ELF-1 (cell line): Measurements from ENCODE around the gene PIGV.

Experiments used
- DNase-seq: peaks from one replicate; pipeline ENCODE4 v3.0.0-alpha.2; 2016; ENCODE audit warnings: low read depth, low spot score

PIGV gene

DNA sequence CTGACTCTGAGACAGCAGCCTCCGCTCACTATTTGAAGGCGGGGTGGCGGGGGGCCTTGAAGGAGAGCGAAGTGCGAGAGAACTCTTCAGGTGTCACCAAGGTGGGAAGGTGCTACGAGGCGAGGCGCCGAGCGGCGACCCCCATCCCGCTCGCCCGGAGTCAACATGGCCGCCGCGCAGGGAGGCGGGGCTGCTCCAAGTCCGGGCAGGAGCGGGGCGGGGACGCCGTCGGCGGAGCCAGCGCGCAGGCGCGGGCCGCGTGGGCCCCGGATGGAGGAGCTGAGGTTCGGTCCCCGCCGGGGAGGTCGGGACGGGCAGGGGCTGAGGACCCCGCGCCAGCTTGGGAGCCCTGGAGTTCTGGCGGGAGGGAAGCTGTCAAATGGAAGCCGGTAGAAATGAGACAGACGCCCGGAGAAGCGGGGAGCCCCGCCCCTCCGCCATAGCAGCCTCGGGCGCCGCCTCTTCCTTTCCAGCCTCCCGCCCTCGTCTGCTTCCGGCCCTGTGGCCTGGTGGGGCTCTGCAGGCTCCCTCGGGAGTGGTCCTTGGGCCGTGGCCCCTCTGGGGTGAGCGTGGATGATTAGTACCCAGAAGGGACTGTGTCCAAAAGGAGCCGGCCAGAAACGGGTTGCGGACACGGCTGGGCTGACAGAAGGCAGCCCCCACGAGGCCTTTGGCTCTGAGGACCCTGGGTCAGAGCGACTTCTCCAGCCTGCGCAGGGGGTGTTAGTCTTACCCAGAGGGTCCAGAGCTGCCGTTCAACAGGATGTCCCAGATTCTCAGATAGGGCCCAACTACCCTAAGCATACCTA is at the start of gene PIGV:
PIGV (plus strand) TSS at position 245 of the 809 bp plus-strand sequence. CDS start 2,866 bp downstream, outside the sequence.
- DNase-seq = peak; percentile 95

DNA sequence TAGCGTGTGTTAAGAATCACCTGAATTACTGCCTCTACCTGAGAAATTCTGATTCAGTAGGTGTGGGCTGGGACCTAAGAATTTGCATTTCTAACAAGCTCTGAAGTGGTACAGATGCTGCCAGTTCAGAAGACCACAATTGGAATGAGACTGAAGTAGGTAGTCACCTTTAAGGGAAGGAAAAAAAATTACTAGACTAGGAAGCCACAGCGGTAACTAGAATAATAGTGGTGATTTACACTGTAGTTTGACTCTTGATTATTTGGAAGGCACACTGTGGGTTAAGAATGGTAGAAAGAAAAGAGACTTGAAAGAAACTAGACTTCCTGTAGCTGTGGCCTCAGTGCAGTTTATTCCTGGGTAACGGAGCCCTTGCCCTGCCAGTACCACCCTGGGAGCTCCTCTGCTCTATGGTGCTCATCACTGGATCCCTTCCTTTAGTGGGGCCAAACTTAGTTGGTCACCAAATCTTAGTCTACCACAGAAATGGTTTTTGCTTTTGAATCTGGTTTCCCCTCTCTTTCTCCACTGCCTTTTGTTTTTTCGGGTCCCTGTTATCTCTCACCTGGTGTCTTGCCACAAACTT is 48.3 kb upstream of the PIGV start:
- no peak for DNase-seq

DNA sequence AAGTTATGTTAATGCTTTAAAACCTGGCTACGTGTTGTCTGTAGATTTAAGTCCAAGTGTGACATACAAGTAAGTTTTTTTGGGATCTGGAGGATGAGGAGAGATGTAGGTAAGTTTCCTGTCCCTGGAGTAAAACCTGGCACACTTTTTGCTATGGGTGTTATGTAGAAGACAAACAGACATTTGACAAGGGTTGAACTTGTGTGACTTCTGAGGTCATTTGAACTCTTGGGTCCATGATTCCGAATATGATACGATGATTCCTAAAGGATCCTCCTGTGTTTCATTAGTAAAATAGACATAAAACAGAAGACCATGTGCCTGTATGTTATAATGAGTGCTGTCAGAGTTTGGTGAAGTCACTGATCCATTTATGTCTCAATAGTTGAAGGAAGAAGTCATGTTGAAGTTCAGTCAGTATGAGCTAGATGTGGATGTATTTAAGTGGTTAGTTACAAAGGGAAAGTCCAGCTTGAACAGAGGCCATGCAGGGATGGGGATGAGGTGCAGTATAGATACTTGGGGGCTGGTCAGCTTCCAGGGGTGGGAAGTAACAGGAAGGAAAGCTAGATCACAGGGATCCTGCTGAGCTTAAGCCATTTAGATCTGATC is 47.6 kb upstream of the PIGV start:
- no peak for DNase-seq

DNA sequence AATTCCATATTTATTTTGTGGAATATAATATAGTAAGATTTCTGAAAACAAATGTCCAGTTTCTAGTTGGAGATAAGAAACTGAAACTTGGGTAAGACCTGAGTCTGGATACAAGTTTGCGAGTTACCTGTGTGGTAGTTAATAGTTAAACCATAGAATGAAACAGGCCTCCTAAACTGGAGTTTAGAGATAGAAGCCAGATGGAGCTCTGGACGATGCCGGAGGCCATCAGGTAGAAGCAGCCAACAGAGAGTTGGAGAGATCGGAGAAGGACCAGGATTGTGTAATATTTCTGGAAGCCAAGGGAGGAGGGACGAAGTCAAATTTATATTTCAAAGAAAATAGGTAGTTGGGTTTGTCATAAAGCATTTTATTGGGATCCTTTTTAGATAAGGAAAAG is 46.8 kb upstream of the PIGV start:
- DNase-seq = no peak

DNA sequence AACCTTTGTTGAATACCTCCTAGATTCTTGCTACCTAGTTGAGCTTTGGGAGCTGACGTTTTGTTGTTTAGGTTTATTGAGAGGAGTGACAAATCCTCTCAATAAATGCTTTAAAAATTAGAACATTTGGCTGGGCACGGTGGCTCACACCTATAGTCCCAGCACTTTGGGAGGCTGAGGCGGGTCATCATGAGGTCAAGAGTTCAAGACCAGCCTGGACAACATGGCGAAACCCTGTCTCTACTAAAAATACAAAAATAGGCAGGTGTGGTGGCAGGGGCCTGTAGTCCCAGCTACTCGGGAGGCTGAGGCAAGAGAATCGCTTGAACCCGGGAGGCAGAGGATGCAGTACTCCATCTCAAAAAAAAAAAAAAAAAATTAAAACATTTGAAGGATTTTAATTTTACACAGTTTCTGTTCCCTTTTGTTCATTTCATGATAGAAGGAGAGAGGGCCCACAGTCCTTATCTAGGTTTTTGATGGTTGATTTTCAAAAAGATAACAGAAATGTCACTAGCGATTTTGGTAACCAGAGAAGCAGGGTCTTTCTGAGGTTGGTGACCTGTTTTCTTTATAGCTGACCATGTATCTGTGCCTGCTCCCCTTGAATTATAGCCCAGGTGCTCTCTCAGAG is 44.2 kb upstream of the PIGV start:
- no peak for DNase-seq

DNA sequence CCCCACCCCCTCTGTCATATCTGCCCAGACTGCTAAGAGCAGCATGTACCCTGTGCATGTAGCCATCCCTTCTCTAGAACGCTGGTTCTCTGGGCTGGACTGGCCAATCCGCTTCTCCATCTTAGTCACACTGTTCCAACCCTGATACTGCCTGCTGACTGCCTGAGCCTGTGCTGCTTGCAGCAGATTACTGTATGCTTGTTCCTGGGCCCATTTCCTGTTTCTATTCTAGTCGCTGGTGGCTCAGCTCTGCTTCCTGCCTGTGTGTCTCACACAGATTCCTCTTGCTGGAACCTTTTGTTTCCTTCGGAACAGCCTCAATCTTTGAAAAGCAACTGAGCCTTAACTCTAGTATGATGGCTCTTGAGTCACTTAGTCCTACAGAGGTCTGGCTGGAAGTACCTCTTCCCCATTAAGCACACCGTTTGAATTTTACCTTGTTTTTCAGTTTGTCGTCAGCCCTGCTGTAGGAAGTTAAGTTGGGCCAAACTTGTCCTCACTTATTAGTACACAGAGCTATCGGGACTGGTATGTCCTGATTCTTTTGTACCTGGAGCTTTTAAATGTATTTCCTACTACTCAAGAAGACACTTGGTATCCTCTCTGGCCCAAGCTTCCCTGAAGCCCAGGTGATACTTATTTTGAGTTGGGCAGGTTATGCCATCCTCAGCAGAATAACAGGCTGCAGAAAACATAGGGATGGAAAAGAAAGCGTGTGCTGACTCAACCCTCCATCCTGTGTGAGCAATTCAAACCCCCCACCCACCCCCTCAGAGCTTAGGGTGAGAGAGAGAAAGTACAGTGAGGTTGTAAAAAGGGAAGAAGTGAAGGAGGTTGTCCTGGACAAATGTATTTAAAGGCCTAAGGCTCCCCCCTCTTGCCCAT is 43.4 kb upstream of the PIGV start:
- peak; percentile 69 for DNase-seq

DNA sequence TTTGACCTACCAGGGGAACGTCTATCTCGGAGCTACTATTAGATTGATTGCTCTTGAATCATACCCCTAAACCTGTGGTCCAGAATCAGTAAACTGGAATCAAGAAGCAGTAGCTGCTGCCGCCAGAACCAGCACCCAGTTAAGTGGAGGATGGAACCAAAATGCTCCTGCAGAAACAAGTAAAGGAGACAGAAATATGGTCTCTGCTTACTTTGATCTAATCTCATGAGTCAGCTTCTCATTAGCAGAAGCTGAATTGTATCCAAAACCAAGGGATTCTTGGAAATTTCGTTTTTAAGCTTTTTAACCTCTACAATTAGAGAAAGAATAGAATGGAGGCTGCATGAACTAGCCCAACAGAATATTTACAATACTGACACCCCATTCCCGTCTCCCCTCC is 42.6 kb upstream of the PIGV start:
- no peak for DNase-seq

DNA sequence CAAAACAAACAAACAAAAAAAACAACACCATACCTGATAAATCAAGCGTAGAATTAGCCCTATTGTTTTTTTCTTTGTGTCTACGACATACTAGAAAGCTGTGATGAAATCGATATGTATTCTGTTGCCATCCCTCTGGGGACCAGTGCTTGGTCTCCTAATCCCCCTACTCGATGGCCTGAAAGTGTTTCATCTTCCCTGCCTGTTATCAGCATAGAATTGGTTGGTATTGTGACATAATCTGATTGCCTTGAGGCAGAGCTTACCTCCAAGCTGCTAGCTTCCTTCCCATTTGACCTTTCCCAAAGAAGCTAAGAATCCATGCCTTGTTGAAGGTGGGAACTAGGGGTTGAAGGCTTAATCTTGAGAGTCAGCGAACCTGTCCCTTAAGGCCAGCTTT is 40.7 kb upstream of the PIGV start:
- no peak for DNase-seq

DNA sequence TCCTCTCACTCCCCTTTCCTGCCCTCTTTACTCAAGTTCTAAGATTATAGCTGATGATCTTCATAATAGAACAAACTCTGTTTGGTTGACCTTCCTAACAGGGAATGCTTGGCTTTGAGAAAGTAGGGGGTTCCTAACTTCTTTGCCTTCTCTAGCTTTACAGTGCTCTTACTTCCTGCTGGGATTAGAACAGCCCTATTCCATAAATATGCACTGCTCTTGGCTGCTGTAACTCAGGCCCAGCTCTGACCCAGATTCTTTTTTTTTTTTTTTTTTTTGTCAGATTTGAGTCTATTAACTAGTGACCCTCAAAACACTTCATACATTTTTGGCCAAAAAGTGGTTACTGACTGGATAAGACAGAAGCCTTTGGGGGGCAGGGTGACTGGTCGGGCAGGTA is 39.4 kb upstream of the PIGV start:
- no peak for DNase-seq

DNA sequence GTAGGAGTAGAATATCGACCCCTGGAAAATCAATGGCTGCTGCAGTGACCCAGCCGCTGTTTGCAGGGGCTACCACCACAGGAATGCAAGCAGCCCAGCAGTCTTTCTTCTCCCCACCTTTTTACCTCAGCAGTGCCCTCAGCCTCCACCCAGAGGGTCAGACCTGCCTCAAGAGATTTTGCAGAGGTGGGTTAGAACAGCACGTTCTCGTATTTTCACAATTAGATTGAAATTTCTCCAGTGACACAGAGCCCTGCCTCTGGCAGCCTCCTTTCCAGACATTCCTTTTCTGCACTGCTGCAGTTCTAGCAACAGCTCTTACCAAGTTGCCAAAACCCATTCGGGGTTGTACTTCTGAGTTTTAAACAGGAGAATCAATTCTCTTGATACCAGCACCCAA is 38.3 kb upstream of the PIGV start:
- no peak for DNase-seq

DNA sequence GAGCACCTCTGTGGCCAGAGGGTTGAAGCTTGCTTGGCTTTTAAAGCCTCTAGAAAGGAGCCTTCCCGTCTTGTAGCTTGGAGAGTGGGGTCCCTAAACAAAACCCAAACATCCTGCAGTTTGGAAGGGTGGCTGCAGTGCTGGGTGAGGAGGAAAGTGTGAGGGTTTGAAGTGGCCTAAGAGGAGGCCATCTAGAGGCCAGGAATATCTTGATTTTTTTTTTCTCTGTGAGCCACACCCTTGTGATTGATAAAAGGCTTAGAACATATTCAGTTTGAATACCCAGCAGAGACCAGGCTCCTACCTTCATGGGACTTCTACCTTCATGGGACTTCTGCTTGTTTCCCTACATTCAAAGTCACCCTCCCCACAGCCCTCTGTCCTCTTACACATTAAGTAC is 37.3 kb upstream of the PIGV start:
- no peak for DNase-seq

DNA sequence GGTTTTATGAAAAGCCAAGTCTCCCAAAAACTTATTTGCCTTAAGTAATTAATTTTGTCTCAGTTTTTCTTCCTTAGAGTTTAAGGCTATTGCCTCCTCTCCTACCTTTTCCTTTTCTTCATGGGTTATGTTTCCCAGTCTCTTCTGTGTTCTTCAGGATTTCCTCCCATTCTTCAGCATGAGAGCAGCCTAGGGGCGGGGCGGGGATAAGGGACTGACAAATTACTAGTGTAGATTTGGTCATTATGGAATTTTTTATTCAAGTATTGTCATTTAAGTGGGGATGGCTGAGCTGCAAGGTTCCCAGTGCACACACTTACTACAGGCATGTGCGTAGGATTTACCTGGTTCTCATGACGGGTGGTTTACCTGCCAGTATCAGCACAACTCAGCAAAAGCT is 35.2 kb upstream of the PIGV start:
- no peak for DNase-seq

DNA sequence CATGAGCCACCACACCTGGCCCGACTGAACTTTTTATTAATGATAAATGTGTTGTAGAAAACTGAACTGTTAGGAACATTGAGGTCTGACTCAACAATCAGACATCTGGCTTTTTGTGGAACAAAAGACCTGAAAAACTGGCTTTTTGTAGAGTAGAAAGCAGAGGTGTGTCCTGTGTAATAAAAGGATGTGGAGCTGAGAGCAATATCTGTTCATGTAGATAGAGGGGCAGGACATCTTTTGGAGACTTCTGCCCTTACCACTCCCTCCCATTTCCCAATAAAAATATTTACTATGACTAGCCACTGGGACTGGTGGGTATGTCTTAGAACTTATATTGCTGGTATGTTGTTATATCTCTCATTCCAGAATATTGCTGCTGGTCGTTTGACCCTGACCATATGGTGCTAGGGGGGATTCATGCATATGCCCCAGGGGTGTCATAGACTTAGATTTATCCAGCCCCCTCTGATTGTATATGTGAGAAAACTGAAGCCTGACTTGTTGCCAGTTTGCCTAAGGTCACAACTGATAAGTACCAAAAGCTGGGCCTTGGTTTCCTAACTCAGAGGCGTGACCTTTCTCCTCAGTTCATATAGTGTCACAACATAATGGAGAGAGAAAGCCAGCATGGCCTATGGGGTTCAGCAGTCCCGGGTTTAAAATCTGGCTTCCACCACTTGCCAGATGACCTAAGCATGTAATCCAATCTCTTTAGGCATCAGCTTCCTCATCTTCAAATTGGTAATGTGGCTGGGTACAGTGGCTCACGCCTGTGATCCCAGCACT is 33.5 kb upstream of the PIGV start:
- DNase-seq = no peak

DNA sequence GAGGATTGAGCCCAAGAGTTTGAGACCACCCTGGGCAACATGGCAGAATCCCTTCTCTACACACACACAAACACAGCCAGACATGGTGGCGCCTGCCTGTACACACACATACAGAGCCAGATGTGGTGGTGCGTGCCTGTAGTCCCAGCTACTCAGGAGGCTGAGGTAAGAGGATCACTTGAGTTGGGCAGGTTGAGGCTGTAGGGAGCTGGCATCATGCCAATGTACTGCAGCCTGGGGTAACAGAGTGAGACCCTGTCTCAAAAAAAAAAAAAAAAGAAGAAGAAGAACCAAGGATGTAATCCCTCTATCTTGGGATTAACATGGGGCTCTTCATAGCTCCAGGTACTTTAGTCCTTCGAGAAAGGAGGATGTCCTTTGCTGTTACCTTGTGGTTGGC is 29.4 kb upstream of the PIGV start:
- no peak for DNase-seq

DNA sequence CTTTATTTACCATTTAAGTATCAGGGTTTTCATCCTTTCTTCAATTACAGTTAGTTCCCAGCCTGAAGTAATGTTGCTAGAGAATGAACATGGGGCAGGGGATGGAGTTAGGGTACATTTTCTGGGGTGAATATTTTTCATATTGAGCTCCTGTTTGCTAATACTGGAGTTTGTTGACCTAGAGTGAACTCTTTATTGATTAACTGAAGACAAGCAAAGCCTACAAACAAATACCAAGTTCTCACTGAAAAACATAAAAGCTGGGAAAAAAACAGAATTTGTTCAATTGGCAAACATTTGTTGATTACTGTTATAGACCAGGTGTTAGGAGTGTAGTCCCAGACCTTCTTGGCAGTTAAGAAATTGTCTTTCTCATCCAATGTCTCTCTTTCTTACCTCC is 28.2 kb upstream of the PIGV start:
- no peak for DNase-seq

DNA sequence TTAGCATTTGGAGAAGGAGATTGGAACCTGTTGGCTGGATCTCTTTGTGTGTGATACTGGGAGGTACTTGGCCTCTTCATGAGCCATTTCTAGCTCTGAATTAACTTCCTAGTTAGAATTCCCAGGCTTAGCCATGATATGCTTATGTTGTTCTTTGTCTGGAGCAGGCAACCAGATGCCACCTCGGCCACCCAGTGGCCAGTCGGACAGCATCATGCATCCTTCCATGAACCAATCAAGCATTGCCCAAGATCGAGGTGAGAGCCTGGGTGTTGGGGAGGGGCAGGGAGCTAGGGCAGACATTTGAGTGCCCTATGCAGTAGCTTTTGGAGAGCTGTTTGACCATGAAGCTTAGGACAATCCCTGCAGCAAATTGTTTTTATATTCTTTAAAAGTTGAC is 26.5 kb upstream of the PIGV start:
- peak; percentile 20 for DNase-seq

DNA sequence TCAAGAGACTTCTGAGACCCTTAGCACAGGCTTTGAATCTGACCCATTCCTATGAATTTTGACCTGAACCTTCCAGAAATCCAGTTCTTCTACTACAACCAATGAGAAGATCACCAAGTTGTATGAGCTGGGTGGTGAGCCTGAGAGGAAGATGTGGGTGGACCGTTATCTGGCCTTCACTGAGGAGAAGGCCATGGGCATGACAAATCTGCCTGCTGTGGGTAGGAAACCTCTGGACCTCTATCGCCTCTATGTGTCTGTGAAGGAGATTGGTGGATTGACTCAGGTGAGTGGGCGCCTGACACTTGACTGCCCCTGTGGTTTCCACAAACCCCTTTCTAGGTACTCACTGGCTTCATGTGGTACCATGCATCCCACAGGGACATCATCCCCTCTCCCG is 20.0 kb upstream of the PIGV start:
- DNase-seq = no peak

DNA sequence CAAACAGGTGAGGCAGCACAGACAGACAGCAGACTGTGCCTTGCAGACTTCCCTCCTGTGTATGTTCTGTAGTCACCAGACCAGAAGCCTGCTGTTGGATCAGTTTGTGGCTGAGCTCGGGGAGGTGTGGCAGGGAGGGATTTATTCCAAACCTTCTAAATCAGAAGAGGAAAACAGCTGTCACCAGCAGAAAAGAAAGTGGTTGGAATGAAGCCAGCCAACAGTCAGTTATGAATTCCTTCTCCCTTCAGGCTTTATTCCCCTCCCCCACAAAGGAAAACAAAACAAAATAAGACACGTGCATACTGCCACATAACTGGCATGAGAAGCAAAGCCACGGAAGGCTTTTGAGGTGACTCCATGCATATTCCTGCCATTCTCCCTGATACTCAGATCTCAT is 19.0 kb upstream of the PIGV start:
- DNase-seq = no peak

DNA sequence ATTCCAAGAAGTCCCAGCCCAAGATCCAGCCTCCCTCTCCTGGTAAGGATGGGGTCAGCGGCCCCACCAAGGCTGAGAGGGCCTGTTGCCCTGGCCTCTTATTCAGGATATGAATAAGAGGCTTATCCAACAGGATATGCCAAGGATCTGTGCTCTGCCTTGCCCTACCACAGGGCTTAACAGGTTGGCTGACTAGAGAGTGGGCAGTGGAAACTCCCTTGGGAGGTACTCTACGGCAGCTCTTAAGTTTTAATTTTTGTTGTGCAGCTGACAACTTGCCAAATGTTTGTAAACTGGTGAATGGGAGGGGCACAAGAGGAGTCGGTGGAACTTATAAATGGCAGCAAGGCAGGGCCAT is 16.5 kb upstream of the PIGV start:
- peak; percentile 20 for DNase-seq

DNA sequence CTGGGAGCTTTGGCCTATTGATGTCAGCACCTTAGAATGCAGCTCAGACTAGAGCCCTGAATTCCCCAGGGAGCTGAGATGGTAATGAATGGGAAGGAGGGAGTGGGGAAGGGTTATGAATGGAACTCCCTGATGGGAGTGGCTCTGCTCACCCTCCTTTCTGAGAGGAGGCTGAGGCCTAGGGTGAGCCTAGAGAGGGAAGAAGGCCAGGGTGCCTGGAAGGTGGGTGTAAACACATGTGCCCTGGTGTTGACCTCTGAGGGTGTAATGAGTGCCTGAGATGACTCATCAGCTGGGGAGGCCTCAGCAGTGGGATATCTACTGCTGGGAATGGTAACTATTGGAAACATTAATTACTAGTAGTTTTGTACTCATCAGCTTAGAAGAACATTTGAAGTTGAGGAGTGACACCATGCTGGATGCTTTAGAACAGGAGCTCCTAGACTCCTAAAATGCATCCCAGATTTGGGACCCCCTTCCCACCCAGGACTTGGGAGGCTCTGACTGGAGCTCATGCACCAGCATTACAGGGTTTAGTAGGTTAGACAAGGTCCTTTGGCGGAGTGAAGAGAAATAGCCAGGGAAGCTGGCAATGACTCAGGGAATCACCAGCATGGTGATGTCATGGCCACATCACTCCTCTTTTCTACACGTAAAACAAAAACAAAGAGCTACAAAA is 16.0 kb upstream of the PIGV start:
- DNase-seq = peak; percentile 57
